Measurements from ENCODE around the gene SH3GL1. TPM values are rescaled to one million over a fixed set of nuclear protein-coding genes. Genes with fewer than 3 reads are reported as not detected.

Gene SH3GL1
- total RNA-seq, 2 donors from 2014 or later = 35.4 to 54.7 TPM

GRCh38 chr19:4447327-4448146 is 47.2 kb upstream of the SH3GL1 start:
- H3K4me1 ChIP-seq (replicated peaks) = no peaks in the 10 kb centered on the region
- H3K4me3 ChIP-seq = no peak overlapping the region
- no peaks in the 10 kb centered on the region for H3K27me3 ChIP-seq (replicated peaks; ENCODE audit: insufficient read depth)
- H3K27ac ChIP-seq = no peak overlapping the region
- intact Hi-C loops (cut with DNase I) = no loop called here
- TF ChIP-seq POLR2AphosphoS5 (IDR thresholded peaks at IDR 0.05) (no peak), CTCF (IDR thresholded peaks at IDR 0.05) (no peak), POLR2A (IDR thresholded peaks at IDR 0.05) (no peak)
- peaks cover 35 to 41% of the 10 kb centered on the region in 2 donors for H3K36me3 ChIP-seq
- H3K9me3 ChIP-seq = no peaks in the 10 kb centered on the region
- no peak for DNase-seq (ENCODE audit: low spot score)
- WGBS = 87% methylated on average over 28 of the region's 28 CpGs

- Histone ChIP-seq H3K27me3 (replicated peaks; ENCODE audit: insufficient read depth) (no peaks in the 10 kb centered on the region), H3K36me3 (peaks cover 31 to 36% of the 10 kb centered on the region in 2 donors)
Measured at GRCh38 chr19:4446704-4447200, 46.4 kb upstream of the SH3GL1 start.

GRCh38 chr19:4445963-4446703 is 45.8 kb upstream of the SH3GL1 start:
- 90% methylated on average over 57 of the region's 58 CpGs for WGBS
- no peaks in the 10 kb centered on the region for H3K27me3 ChIP-seq (replicated peaks; ENCODE audit: insufficient read depth)
- no peaks in the 10 kb centered on the region for H3K9me3 ChIP-seq
- peaks cover 26 to 36% of the 10 kb centered on the region in 2 donors for H3K36me3 ChIP-seq
- H3K4me1 ChIP-seq (replicated peaks) = no peaks in the 10 kb centered on the region
- no peak for TF ChIP-seq POLR2AphosphoS5 (IDR thresholded peaks at IDR 0.05)
- TF ChIP-seq CTCF (IDR thresholded peaks at IDR 0.05) = no peak
- no peak for TF ChIP-seq POLR2A (IDR thresholded peaks at IDR 0.05)
- intact Hi-C loops (cut with DNase I) = no loop called here
- H3K27ac ChIP-seq = no peak overlapping the region
- no peak for DNase-seq (ENCODE audit: low spot score)
- no peak overlapping the region for H3K4me3 ChIP-seq

More at GRCh38 chr19:4446704-4447200, 46.4 kb upstream of the SH3GL1 start:
- TF ChIP-seq CTCF (IDR thresholded peaks at IDR 0.05) = no peak
- no peak for TF ChIP-seq POLR2A (IDR thresholded peaks at IDR 0.05)
- no peak for TF ChIP-seq POLR2AphosphoS5 (IDR thresholded peaks at IDR 0.05)
- H3K4me3 ChIP-seq = no peak overlapping the region
- intact Hi-C loops (cut with DNase I) = no loop called here
- WGBS = 76% methylated on average over 13 of the region's 15 CpGs
- H3K4me1 ChIP-seq (replicated peaks) = no peaks in the 10 kb centered on the region
- no peak for DNase-seq (ENCODE audit: low spot score)
- no peaks in the 10 kb centered on the region for H3K9me3 ChIP-seq
- H3K27ac ChIP-seq = no peak overlapping the region

- H3K27ac ChIP-seq = no peak overlapping the region
- peaks cover 26 to 36% of the 10 kb centered on the region in 2 donors for H3K36me3 ChIP-seq
- no peaks in the 10 kb centered on the region for H3K9me3 ChIP-seq
- no peak for DNase-seq (ENCODE audit: low spot score)
- no peaks in the 10 kb centered on the region for H3K4me1 ChIP-seq (replicated peaks)
- 76% methylated on average over 34 of the region's 36 CpGs for WGBS
- H3K4me3 ChIP-seq = no peak overlapping the region
- no peak for TF ChIP-seq CTCF (IDR thresholded peaks at IDR 0.05)
- no peak for TF ChIP-seq POLR2AphosphoS5 (IDR thresholded peaks at IDR 0.05)
- intact Hi-C loops (cut with DNase I) = no loop called here
- no peaks in the 10 kb centered on the region for H3K27me3 ChIP-seq (replicated peaks; ENCODE audit: insufficient read depth)
Measured at GRCh38 chr19:4444765-4445741, 44.7 kb upstream of the SH3GL1 start.

Data from prostate gland (tissue), 2 donors.